Putamen (tissue), 1 donor: ENCODE data around the gene APC2.
"Not testable (repeated sequence)": the region's sequence is repeated elsewhere in the genome, so short reads cannot be mapped to it uniquely, and the experiment has no call there.

Source experiments
- DNase-seq: peaks from one replicate; pipeline ENCODE4 v3.0.0-alpha.2; 2016; ENCODE audit warnings: low spot score

APC2 gene

GRCh38 chr19:1511318-1512317 lies 61.7 kb downstream of the APC2 start:
- no peak for DNase-seq

- no peak for DNase-seq
Observed at GRCh38 chr19:1512671-1513498, 63.0 kb downstream of the APC2 start, which contains the start of gene ADAMTSL5. TSS of gene ADAMTSL5 (minus strand) at chr19:1513019. CDS start at chr19:1510943, 2,076 bp downstream.

GRCh38 chr19:1513499-1514294 lies 63.8 kb downstream of the APC2 start:
- no peak for DNase-seq

- DNase-seq: no peak
Observed at GRCh38 chr19:1514295-1514661, 64.4 kb downstream of the APC2 start.

- no peak for DNase-seq
Observed at GRCh38 chr19:1514986-1515721, 65.2 kb downstream of the APC2 start.

GRCh38 chr19:1516395-1516753 lies 66.5 kb downstream of the APC2 start:
- no peak for DNase-seq

GRCh38 chr19:1518471-1518870 lies 68.5 kb downstream of the APC2 start:
- DNase-seq: no peak

DNA sequence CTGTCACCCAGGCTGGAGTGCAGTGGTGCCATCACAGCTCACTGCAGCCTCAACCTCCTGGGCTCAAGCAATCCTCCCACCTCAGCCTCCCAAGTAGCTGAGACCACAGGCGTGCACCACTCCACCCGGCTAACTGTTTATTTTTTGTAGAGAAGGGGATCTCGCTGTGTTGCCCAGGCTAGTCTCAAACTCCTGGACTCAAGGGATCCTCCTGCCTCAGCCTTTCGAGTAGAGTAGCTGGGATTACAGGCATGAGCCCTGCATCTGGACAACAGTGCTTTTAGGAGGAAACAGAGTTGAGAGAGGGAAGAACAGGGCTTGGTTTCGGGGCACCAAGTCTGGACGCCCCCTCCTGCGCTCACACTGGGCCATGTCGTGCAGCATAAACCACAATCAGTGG lies 69.9 kb downstream of the APC2 start:
- DNase-seq: not testable (repeated sequence)

- DNase-seq: no peak
Observed at GRCh38 chr19:1520203-1520780, 70.4 kb downstream of the APC2 start.

DNA sequence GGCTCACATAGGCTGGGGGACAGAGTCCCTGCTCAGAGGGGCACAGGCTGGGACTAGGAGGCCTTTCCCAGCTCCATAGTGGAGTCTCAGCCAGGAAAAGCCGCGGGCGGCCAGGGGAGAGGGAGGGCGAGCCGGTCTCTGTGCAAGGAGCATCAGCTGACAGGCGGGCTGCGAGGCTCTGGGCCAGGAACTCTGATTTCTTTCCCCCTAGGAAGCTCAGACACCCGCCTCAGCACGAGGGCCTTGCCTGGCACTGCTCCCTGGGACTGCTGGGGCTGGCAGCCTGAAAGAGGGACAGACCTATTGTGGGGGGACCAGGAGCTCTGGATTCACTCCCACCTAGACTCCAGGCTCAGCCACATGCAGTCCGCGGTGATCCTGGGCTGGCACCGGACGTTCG lies 71.7 kb downstream of the APC2 start:
- peak; percentile 57 for DNase-seq

DNA sequence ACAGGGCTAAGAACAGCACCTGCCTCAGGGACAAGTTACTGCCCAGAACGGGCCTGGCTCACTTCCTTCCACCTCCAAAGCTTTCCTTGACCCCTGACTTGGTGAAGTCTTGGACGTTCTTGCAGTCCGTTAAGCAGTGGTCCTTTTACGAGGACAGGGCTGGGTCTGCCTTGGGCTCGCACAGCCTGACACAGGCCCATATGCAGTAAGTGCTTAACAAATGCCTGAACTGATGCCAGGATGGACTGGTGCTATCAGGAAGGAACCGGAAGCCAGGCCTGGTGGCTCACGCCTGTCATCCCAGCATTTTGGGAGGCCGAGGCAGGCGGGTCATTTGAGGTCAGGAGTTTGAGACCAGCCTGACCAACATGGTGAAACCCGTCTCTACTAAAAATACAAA lies 72.1 kb downstream of the APC2 start:
- no peak for DNase-seq

DNA sequence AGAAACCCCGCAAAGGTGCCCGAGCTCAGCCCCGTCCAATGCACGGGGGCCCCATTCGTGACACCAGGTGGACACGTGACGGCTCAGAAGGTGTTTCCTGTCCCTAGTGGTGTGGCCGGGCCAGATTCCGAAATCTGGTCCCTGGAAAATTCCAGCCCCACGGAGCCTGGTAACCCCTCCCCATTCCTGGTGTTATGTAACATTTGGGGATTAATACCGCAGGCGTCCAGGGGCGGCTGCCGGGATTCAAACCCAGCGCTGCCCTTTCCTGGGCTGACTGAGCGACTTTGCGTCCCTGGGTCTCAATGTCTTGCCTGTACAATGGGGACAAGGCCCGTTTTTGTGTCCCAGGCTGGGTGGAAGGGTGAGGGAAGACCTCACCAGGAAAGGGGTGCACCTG lies 72.9 kb downstream of the APC2 start:
- DNase-seq: no peak
